Sigmoid colon (tissue), 7 donors: Measurements from ENCODE around the gene PLCH2. TPM values are rescaled to one million over a fixed set of nuclear protein-coding genes. Genes with fewer than 3 reads are reported as not detected.

Experiments used
- DNase-seq: peaks from one replicate; pipeline ENCODE4 v3.0.0-alpha.2; 2019
- H3K27ac ChIP-seq, 4 donors: fragments of 200-600 bp; sonication (generic); one replicate each; pipeline ENCODE4 v1.5.1; 2016 to 2019; ENCODE audit warnings: mild to moderate bottlenecking in 1 of 4
- H3K27me3 ChIP-seq, 3 donors: fragments of 200-600 bp; sonication (generic); one replicate each; pipeline ENCODE4 v1.5.1; 2019; ENCODE audit warnings: mild to moderate bottlenecking in 1 of 3
- H3K36me3 ChIP-seq, 4 donors: fragments of 200-600 bp; sonication (generic); one replicate each; pipeline ENCODE4 v1.5.1; 2016 to 2019
- H3K4me1 ChIP-seq, 4 donors: fragments of 200-600 bp; sonication (generic); one replicate each; pipeline ENCODE4 v1.5.1; 2017 to 2019
- H3K4me3 ChIP-seq, 4 donors: fragments of 200-600 bp; sonication (generic); one replicate each; pipeline ENCODE4 v1.5.1; 2017 to 2019; ENCODE audit warnings: mild to moderate bottlenecking in 2 of 4, moderate library complexity in 1 of 4
- H3K9me3 ChIP-seq, 4 donors: fragments of 200-600 bp in 3 of 4; sonication (generic) in 3 of 4; one replicate each; pipeline versions ENCODE4 v1.5.1 to v1.6.1; 2013 to 2019
- EP300 ChIP-seq, 4 donors: sonication (generic); formaldehyde crosslinking; IDR thresholded peaks; one replicate each; pipeline ENCODE4 v1.6.1; 2017; ENCODE audit warnings: antibody characterized with exemption in 4 of 4
- POLR2A ChIP-seq, 2 donors: fragments of 450-650 bp; IDR thresholded peaks; one replicate each; pipeline ENCODE4 v1.6.1; 2016; ENCODE audit warnings: antibody characterized with exemption in 2 of 2, mild to moderate bottlenecking in 2 of 2, moderate library complexity in 2 of 2
- POLR2AphosphoS5 ChIP-seq, 4 donors: sonication (generic); formaldehyde crosslinking; IDR thresholded peaks; one replicate each; pipeline ENCODE4 v1.6.1; 2017; ENCODE audit warnings: antibody characterized with exemption in 4 of 4
- WGBS, 2 donors: extraction: QIAGEN DNeasy Blood & Tissue Kit; methylation state at CpG; one replicate each; pipeline ENCODE4 v1.1.7; 2013; 5-methylcytosine and 5-hydroxymethylcytosine counted together
- intact Hi-C: fragments of 100-400 bp; cut with DNase I; formaldehyde crosslinking; loops from one replicate; pipeline ENCODE4 v1.15.1; 2023
- polyA plus RNA-seq, 3 donors: library from polyadenylated mRNA; stranded (reverse); fragments of 200-250 nt; gene quantifications; one replicate each; pipeline ENCODE4 v1.2.3, GENCODE V29; 2013
- total RNA-seq, 4 donors: library from RNA; depleted of rRNA; stranded (reverse); fragments of >200 nt; gene quantifications; one replicate each; pipeline ENCODE4 v1.1.0, GENCODE V29; 2016
- TF ChIP-seq, protein P1 (sequence below), 4 experiments: fragments of 450-650 bp in 3 of 4; fragments of 200-600 bp in 1 of 4; IDR thresholded peaks; one replicate each; pipeline ENCODE4 v1.5.1; 2016 to 2019; ENCODE audit warnings: antibody characterized with exemption in 4 of 4, mild to moderate bottlenecking in 3 of 4, moderate library complexity in 2 of 4
- donor health status: healthy with polysubstance abuse.
- donor health status: Bipolar disorder and iron deficiency.
- donor health status: healthy.

PLCH2 gene
- total and polyA plus RNA-seq, 7 donors = 0.54 to 3.8 (median 1.1) TPM; not detected in 2

DNA sequence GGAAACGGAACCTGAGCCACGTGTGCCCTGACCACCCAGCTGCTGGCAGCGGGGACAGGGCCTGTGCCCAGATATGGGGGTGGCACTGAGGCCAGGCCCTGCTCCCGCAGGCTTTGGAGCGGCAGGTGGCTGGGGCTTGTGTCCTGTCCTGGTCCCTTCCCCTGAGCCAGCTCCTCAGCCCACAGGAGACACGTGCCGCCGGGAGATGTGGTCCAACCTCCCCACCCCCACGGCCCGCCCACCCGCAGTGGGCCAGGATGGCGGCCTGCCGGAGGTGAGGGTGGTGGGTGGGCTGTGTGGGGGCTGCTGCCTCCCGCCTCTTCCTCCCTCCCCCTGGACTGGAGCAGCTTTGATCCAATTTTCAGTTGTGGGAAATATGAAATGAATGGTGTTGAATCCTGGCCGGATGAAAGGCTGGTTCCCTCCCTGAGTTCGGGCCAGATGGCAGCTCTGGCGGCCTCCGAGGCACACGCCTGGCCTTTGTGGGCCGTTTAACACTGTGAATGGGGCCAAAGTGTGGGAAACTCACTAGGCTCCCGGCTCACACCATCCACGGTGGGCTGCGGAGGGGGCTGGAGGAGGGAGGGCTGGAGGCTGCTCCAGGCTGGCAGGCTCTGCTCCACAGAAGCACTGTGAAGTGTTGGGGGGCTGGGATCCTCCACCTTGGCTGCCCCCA, 56.5 kb downstream of the PLCH2 start:
- TF ChIP-seq, protein P1, sequence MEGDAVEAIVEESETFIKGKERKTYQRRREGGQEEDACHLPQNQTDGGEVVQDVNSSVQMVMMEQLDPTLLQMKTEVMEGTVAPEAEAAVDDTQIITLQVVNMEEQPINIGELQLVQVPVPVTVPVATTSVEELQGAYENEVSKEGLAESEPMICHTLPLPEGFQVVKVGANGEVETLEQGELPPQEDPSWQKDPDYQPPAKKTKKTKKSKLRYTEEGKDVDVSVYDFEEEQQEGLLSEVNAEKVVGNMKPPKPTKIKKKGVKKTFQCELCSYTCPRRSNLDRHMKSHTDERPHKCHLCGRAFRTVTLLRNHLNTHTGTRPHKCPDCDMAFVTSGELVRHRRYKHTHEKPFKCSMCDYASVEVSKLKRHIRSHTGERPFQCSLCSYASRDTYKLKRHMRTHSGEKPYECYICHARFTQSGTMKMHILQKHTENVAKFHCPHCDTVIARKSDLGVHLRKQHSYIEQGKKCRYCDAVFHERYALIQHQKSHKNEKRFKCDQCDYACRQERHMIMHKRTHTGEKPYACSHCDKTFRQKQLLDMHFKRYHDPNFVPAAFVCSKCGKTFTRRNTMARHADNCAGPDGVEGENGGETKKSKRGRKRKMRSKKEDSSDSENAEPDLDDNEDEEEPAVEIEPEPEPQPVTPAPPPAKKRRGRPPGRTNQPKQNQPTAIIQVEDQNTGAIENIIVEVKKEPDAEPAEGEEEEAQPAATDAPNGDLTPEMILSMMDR (IDR thresholded peaks at IDR 0.05) = no peak
- TF ChIP-seq POLR2AphosphoS5 (IDR thresholded peaks at IDR 0.05) (no peak), EP300 (IDR thresholded peaks at IDR 0.05) (no peak), POLR2A (IDR thresholded peaks at IDR 0.05) (no peak)
- WGBS, 2 donors = 85 to 86% methylated on average over 23 of the region's 23 CpGs
- H3K4me1 ChIP-seq = peaks cover 0 to 28% (median 26%) of the 10 kb centered on the region in 4 donors
- intact Hi-C loops = no loop called here
- H3K9me3 ChIP-seq = no peaks in the 10 kb centered on the region
- H3K27me3 ChIP-seq = peaks cover 46 to 99% (median 83%) of the 10 kb centered on the region in 3 donors
- no peak overlapping the region for H3K4me3 ChIP-seq
- DNase-seq = no peak
- H3K36me3 ChIP-seq = no peaks in the 10 kb centered on the region
- H3K27ac ChIP-seq = no peak overlapping the region

DNA sequence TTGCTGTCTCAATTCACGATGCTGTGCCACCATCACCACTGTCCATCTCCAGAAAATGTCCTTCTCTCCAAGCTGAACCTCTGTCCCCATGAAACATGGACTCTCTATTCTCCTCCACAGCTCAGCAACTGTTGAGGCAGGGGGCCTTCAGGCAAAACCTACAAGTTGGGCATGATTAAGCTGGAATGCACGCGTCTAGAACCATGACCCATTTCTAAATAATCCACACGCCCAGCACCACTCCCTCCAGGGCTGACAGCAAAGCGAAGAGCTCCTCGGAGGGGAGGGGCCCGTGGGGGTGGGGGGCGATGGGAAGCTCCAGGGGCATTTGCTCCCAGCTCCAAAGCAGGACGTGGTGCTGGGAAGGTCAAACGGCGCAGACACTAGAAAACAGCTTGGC, 57.3 kb downstream of the PLCH2 start:
- peaks cover 46 to 98% (median 77%) of the 10 kb centered on the region in 3 donors for H3K27me3 ChIP-seq
- DNase-seq = no peak
- TF ChIP-seq POLR2A (IDR thresholded peaks at IDR 0.05) = no peak
- TF ChIP-seq EP300 (IDR thresholded peaks at IDR 0.05) = no peak
- TF ChIP-seq, protein P1 (IDR thresholded peaks at IDR 0.05) = no peak
- TF ChIP-seq POLR2AphosphoS5 (IDR thresholded peaks at IDR 0.05) = no peak
- H3K4me1 ChIP-seq = peaks cover 0 to 28% (median 26%) of the 10 kb centered on the region in 4 donors
- 66 to 80% methylated on average over 11 of the region's 11 CpGs for WGBS, 2 donors
- intact Hi-C loops = no loop called here
- no peaks in the 10 kb centered on the region for H3K9me3 ChIP-seq
- H3K36me3 ChIP-seq = no peaks in the 10 kb centered on the region
- H3K27ac ChIP-seq = no peak overlapping the region
- H3K4me3 ChIP-seq = no peak overlapping the region

DNA sequence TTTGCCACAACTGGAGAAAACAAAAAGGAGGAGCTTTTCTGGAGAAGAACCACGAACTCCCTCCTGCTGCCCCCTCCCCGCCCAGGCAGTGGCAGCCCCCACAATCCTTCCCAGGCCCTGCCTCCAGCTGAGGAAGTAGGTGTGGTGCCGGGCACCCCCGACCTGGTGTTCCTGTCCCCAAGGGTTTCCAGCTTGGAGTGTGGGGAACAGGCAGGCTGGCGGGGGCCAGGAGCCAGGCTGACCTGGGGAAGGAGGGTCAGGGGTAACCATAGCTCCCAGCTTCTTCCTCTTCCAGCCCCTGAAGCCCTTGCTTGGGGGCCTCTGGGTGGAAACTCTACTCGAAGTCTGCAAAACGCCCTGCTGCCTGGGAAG, 58.2 kb downstream of the PLCH2 start:
- WGBS, 2 donors = 21 to 31% methylated on average over 7 of the region's 7 CpGs
- H3K4me1 ChIP-seq = peaks cover 0 to 21% (median 19%) of the 10 kb centered on the region in 4 donors
- no peak for TF ChIP-seq POLR2A (IDR thresholded peaks at IDR 0.05)
- no peak for TF ChIP-seq EP300 (IDR thresholded peaks at IDR 0.05)
- no peak for TF ChIP-seq POLR2AphosphoS5 (IDR thresholded peaks at IDR 0.05)
- TF ChIP-seq, protein P1 (IDR thresholded peaks at IDR 0.05) = no peak
- H3K27me3 ChIP-seq = peaks cover 38 to 98% (median 73%) of the 10 kb centered on the region in 3 donors
- H3K27ac ChIP-seq = no peak overlapping the region
- no peak overlapping the region for H3K4me3 ChIP-seq
- no peaks in the 10 kb centered on the region for H3K36me3 ChIP-seq
- intact Hi-C loops = no loop called here
- DNase-seq = no peak
- no peaks in the 10 kb centered on the region for H3K9me3 ChIP-seq

DNA sequence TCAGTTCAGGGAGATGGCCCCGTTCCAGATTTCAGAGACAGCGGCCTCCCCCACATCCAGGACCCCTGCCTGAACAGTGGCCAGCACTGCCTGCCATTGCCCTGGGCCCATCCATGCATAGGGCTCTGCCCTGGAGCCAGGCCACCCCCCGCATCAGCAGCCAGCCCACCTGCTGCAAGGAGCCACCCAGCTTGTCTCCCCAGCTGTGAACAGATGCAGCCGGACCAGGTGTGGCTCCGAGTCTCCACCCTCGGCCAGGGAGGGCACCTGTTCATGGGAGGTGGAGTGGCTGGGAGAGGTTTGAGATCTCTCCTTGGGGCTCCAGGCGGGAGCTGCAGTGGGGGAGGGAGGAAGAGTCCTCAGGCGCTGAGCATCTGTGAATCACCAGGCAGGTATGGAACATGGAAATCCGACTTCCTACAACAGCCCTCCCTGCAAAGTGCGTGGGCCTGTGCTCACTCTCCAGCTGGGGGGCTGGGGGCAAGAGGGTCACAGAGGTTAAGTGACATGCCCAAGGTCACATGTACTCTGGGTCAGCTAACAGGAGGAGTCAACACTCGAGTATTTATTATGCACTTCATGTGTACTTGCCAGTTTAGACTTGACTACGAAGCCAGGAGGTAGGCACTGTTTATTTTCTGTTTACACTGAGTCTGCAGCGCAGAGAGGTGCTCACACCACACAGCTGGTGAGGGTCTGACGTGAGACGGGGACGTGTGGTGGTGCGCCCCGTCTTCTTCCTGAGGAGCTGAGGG, 58.8 kb downstream of the PLCH2 start:
- Histone ChIP-seq H3K27ac (no peak overlapping the region), H3K4me1 (peaks cover 0 to 15% (median 15%) of the 10 kb centered on the region in 4 donors), H3K27me3 (peaks cover 36 to 99% (median 75%) of the 10 kb centered on the region in 3 donors), H3K36me3 (no peaks in the 10 kb centered on the region), H3K4me3 (no peak overlapping the region), H3K9me3 (no peaks in the 10 kb centered on the region)
- WGBS, 2 donors = 7 to 46% methylated on average over 18 of the region's 18 CpGs
- TF ChIP-seq POLR2AphosphoS5 (IDR thresholded peaks at IDR 0.05) (no peak), POLR2A (IDR thresholded peaks at IDR 0.05) (no peak), EP300 (IDR thresholded peaks at IDR 0.05) (no peak)
- TF ChIP-seq, protein P1 (IDR thresholded peaks at IDR 0.05) = no peak
- intact Hi-C loops = no loop called here
- no peak for DNase-seq
